ENCODE results near the gene QPCT.
"Not testable (repeated sequence)": the region's sequence is repeated elsewhere in the genome, so short reads cannot be mapped to it uniquely, and the experiment has no call there.

The QPCT gene

DNA sequence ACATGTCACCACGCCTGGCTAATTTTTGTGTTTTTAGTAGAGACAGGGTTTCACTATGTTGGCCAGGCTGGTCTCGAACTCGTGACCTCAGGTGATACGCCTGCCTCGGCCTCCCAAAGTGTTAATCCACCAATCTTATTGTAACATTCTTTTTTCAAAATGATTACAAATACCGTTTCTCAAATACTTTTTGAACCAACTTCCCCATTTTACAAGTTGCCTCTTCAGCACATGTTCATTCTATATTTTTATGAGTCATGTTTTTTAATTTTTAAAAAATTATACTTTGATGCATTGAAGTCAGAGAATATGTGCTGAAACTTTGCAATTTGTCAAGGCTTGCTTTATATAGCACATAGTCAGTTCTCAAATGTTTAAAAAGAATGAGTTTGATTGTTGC lies 58.2 kb downstream of the QPCT start:
- TF ChIP-seq, protein P1, sequence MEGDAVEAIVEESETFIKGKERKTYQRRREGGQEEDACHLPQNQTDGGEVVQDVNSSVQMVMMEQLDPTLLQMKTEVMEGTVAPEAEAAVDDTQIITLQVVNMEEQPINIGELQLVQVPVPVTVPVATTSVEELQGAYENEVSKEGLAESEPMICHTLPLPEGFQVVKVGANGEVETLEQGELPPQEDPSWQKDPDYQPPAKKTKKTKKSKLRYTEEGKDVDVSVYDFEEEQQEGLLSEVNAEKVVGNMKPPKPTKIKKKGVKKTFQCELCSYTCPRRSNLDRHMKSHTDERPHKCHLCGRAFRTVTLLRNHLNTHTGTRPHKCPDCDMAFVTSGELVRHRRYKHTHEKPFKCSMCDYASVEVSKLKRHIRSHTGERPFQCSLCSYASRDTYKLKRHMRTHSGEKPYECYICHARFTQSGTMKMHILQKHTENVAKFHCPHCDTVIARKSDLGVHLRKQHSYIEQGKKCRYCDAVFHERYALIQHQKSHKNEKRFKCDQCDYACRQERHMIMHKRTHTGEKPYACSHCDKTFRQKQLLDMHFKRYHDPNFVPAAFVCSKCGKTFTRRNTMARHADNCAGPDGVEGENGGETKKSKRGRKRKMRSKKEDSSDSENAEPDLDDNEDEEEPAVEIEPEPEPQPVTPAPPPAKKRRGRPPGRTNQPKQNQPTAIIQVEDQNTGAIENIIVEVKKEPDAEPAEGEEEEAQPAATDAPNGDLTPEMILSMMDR (IDR thresholded peaks at IDR 0.05; ENCODE audit: extremely low read depth, insufficient read depth, missing control alignments), result no peak
- in situ Hi-C loops (cut with MboI; ENCODE audit: low pct_unique_long_range_greater_than_20kb, low sequenced_read_pairs, unreplicated experiment), result no loop called here

DNA sequence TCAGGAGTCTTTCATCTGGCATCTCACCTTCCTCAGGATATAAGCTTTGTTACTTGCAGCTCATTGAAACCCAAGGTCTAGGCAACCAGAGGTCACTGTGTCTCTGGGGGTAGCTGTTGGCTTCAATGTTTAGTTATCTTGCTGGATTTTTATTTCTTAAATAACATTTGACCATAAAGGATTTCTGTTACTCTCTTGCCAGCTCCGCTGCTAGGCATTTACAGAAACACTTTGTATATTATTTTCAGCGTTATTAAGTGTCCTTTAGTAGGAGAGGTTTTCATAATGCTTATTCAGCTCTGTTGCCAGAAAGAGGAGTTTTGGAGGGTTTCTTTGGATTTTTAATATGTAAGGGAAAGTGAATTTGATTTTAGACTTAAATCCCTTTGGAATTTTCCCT lies 61.4 kb downstream of the QPCT start:
- no peak for DNase-seq (ENCODE audit: low spot score)
- in situ Hi-C loops (cut with MboI; ENCODE audit: low pct_unique_long_range_greater_than_20kb, low sequenced_read_pairs, unreplicated experiment), result no loop called here
- TF ChIP-seq, protein P1 (IDR thresholded peaks at IDR 0.05; ENCODE audit: extremely low read depth, insufficient read depth, missing control alignments), result no peak

More for the DNA sequence above, 58.2 kb downstream of the QPCT start:
- no peak for DNase-seq (ENCODE audit: low spot score)

DNA sequence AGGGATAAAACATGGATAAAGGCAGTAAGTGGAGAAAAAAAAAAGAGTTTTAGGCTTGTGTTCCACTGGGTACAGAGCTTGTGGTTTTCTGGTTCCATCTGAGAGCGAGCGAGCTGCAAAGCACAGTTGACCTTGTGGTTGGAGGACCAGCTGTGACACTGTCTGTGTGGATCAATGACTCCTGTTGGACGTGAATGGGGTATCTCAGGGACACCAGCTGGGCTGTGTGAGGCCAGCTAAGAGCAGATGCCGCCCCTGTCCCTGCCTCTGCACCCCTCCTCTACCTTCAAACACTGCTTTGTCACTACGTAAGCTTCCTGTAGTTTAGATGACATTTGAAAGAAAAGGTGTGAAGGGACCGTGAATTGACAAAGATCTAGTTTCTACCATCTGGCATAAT lies 67.8 kb downstream of the QPCT start:
- TF ChIP-seq, protein P1 (IDR thresholded peaks at IDR 0.05; ENCODE audit: extremely low read depth, insufficient read depth, missing control alignments), result no peak
- in situ Hi-C loops (cut with MboI; ENCODE audit: low pct_unique_long_range_greater_than_20kb, low sequenced_read_pairs, unreplicated experiment), result loop anchor here (5.0 kb wide), 1 partner anchor 415 kb away; no protein-coding TSS in a partner anchor
- DNase-seq (ENCODE audit: low spot score), result no peak

DNA sequence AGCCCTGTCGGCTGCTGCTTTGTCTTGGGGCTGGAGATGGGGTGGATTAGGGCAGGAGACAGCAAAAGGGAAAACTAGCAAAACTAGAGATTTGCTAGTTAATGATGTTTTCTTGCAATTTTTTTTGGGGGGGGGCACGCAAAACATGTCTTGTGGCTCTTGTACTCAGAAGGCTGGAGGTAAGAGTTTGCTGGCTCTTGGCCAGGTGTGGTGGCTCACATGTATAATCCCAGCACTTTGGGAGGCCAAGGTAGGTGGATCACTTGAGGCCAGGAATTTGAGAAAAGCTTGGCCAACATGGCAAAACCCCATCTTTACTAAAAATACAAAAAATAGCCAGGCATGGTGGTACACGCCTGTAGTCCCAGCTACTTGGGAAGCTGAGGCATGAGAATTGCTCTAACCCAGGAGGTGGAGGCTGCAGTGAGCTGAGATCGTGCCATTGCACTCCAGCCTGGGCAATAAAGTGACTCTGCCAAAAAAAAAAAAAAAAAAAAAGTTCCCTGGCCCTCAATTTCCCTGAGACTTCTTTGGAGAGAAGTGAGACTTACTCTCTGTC lies 69.6 kb downstream of the QPCT start:
- in situ Hi-C loops (cut with MboI; ENCODE audit: low pct_unique_long_range_greater_than_20kb, low sequenced_read_pairs, unreplicated experiment), result loop anchor here (5.0 kb wide), 1 partner anchor 413 kb away; no protein-coding TSS in a partner anchor

DNA sequence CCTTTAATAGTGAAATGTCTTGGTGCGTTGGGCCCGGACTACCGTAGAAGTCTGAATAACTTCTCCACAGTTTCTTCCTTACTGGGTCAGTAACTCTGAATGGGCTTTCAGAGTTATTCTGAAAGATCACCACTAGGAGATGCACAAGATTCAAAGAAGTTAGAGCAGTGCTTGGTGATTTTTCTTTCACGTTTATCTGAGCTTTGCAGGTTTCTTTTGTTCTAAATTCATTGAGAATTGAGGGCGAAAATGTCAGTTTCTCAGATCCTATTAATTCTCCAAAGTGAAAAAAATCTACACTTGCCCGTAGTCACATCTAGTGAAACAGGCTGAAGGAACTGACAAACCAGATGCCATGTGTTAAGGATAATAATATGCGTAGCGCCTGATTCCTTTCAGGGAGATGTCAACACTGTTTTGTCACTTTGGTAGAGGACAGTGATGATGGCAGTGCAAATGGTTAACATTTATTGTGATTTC lies 70.1 kb downstream of the QPCT start:
- TF ChIP-seq, protein P1 (IDR thresholded peaks at IDR 0.05; ENCODE audit: extremely low read depth, insufficient read depth, missing control alignments), result peak; percentile 88
- in situ Hi-C loops (cut with MboI; ENCODE audit: low pct_unique_long_range_greater_than_20kb, low sequenced_read_pairs, unreplicated experiment), result loop anchor here (5.0 kb wide), 1 partner anchor 413 kb away; no protein-coding TSS in a partner anchor
- DNase-seq (ENCODE audit: low spot score), result peak; percentile 75

More for the DNA sequence above, 69.6 kb downstream of the QPCT start:
- DNase-seq (ENCODE audit: low spot score), result not testable (repeated sequence)

DNA sequence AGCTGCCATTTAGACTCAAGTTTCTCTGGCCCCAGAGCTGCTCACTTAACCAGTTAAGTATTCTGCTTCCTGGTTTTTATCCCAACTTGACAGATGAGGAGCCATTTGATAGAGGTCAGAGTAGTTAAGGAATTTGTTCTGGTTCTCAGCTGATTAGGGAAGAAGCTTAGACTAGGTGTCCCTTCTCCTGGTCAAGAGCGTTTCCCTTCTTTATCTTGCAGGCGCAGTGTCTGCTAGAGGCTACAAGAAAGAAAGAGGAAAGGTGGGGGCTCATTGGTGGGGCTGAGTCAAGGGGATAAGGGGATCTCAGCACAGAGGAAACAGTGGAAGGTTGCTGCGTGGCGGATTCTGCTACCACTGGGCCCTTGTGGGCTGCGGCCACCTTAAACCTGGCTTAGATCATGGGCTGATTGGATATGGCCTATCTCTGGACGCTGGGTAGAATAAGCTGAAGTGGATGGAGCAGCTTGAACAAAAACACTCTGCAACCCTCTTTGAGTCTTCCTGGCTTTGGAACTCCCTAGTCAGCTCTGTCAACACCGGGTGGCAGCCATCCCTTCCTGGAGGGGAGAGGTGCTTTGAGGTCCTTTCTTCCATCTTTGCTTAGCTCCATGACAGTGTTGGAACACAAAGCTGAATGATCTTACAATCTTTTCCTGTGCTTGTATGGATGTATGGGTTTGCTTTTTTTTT lies 70.8 kb downstream of the QPCT start:
- TF ChIP-seq, protein P1 (IDR thresholded peaks at IDR 0.05; ENCODE audit: extremely low read depth, insufficient read depth, missing control alignments), result peak; percentile 51
- in situ Hi-C loops (cut with MboI; ENCODE audit: low pct_unique_long_range_greater_than_20kb, low sequenced_read_pairs, unreplicated experiment), result no loop called here
- no peak for DNase-seq (ENCODE audit: low spot score)

DNA sequence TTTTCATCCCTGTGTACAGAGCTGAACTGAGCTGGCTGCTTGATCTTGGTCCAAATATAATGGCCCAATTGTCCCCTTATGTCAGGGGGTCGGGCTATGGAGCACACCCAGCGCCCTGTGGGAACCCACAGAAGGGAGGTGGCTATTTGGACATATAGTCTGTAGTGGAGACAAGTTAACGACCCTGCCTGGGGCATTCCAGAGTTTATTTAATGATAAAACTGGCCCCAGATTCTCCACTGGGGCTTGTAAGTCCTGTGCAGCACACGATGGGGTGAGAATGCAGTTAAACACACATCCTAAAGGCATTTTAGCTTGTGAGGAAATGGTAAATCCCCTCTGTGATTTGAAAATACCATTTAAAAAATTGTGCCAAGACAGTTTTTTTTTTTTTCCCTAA lies 72.9 kb downstream of the QPCT start:
- TF ChIP-seq, protein P1 (IDR thresholded peaks at IDR 0.05; ENCODE audit: extremely low read depth, insufficient read depth, missing control alignments), result no peak
- no peak for DNase-seq (ENCODE audit: low spot score)
- in situ Hi-C loops (cut with MboI; ENCODE audit: low pct_unique_long_range_greater_than_20kb, low sequenced_read_pairs, unreplicated experiment), result no loop called here

All from GM13977 (cell line).